ENCODE results near the gene LASP1NB.
A peak's percentile ranks its signal among the peaks of the same experiment; 100 is the strongest.

The LASP1NB gene

GRCh38 chr17:38925263-38925995 is at the start of gene LASP1NB:
Gene LASP1NB (plus strand): TSS chr17:38925614.
- TF ChIP-seq TEAD4 (IDR thresholded peaks at IDR 0.05), result no peak
- no peak for TF ChIP-seq TAF1 (IDR thresholded peaks at IDR 0.05; ENCODE audit: low read depth)
- TF ChIP-seq NFIC (IDR thresholded peaks at IDR 0.05), result no peak
- TF ChIP-seq ZBTB7A (IDR thresholded peaks at IDR 0.05; ENCODE audit: low read depth), result no peak
- TF ChIP-seq, protein P1, sequence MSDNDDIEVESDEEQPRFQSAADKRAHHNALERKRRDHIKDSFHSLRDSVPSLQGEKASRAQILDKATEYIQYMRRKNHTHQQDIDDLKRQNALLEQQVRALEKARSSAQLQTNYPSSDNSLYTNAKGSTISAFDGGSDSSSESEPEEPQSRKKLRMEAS (IDR thresholded peaks at IDR 0.05), result no peak
- TF ChIP-seq RAD21 (IDR thresholded peaks at IDR 0.05; ENCODE audit: low read depth), result no peak

GRCh38 chr17:38877130-38877851 is 48.1 kb upstream of the LASP1NB start:
- TF ChIP-seq FOXM1 (IDR thresholded peaks at IDR 0.05; ENCODE audit: borderline replicate concordance, low read depth), result no peak
- TF ChIP-seq CREB1 (IDR thresholded peaks at IDR 0.05; ENCODE audit: low read depth), result no peak
- no peak for TF ChIP-seq CEBPB (IDR thresholded peaks at IDR 0.05)
- no peak for TF ChIP-seq YY1 (IDR thresholded peaks at IDR 0.05; ENCODE audit: low read depth)
- no peak for TF ChIP-seq RAD21 (IDR thresholded peaks at IDR 0.05; ENCODE audit: low read depth)
- TF ChIP-seq TEAD4 (IDR thresholded peaks at IDR 0.05), result no peak
- TF ChIP-seq USF1 (IDR thresholded peaks at IDR 0.05), result no peak
- TF ChIP-seq EP300 (IDR thresholded peaks at IDR 0.05; ENCODE audit: borderline replicate concordance), result no peak
- TF ChIP-seq REST (IDR thresholded peaks at IDR 0.05; ENCODE audit: low read depth), result no peak
- TF ChIP-seq NFIC (IDR thresholded peaks at IDR 0.05), result no peak
- no peak for TF ChIP-seq EGR1 (IDR thresholded peaks at IDR 0.05)
- TF ChIP-seq TCF12 (IDR thresholded peaks at IDR 0.05; ENCODE audit: low read depth), result no peak
- no peak for TF ChIP-seq TAF1 (IDR thresholded peaks at IDR 0.05; ENCODE audit: low read depth)
- no peak for TF ChIP-seq ZBTB7A (IDR thresholded peaks at IDR 0.05; ENCODE audit: low read depth)
- TF ChIP-seq, protein P1 (IDR thresholded peaks at IDR 0.05), result no peak

DNA sequence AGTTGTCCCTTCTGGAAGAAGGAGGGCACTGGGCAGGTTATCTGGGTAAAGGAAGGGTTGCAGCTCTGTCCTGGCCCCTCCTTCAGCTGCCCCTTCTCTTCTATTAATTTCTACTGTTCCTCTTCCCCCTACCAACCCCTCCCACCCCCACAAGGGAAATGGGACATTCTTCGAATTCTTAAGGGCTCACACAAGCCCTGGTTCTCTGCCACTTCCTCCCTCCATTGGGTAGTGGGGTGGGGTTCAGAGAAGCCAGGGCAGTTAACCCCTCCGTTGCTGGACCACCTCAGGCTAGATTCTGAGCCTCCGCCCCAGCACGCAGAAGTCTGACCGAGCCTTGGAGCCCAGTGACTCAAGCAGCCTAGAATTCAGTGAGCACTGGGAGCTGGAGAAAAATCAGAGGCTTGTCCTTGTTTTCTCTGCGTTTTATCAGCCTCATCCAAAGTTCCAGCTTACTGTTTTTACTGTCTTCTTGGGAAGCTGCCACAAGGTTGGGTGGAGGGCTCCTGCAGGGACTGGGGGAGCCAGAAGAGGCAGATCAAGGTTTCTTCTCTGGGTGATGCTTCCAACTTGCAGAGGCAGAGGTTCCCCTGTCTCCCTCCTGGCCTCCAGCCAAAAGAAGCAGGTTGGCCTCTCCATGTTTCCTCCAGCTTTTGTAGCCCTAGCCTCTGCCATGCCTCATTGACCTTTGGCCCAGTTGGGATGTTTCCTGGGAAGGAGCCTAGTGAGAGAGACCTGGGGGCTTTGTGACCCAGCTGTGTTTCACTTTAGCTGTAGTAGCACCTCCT is 45.3 kb upstream of the LASP1NB start:
- TF ChIP-seq TCF12 (IDR thresholded peaks at IDR 0.05; ENCODE audit: low read depth) (peak; percentile 80), TEAD4 (IDR thresholded peaks at IDR 0.05) (peak; percentile 98), NFIC (IDR thresholded peaks at IDR 0.05) (peak; percentile 69), RAD21 (IDR thresholded peaks at IDR 0.05; ENCODE audit: low read depth) (peak; percentile 17; the same call in 1 of the 2 replicates), CREB1 (IDR thresholded peaks at IDR 0.05; ENCODE audit: low read depth) (no peak), TAF1 (IDR thresholded peaks at IDR 0.05; ENCODE audit: low read depth) (no peak), EGR1 (IDR thresholded peaks at IDR 0.05) (0 out of 2 replicates have a peak, but pooled peaks have one; percentile 16), CEBPB (IDR thresholded peaks at IDR 0.05) (no peak), USF1 (IDR thresholded peaks at IDR 0.05) (no peak), EP300 (IDR thresholded peaks at IDR 0.05; ENCODE audit: borderline replicate concordance) (peak; percentile 77; the same call in 1 of the 2 replicates), ZBTB7A (IDR thresholded peaks at IDR 0.05; ENCODE audit: low read depth) (no peak; the same call in none of the 2 replicates), YY1 (IDR thresholded peaks at IDR 0.05; ENCODE audit: low read depth) (no peak), FOXM1 (IDR thresholded peaks at IDR 0.05; ENCODE audit: borderline replicate concordance, low read depth) (no peak), REST (IDR thresholded peaks at IDR 0.05; ENCODE audit: low read depth) (no peak)
- TF ChIP-seq, protein P1 (IDR thresholded peaks at IDR 0.05), result peak; percentile 66

DNA sequence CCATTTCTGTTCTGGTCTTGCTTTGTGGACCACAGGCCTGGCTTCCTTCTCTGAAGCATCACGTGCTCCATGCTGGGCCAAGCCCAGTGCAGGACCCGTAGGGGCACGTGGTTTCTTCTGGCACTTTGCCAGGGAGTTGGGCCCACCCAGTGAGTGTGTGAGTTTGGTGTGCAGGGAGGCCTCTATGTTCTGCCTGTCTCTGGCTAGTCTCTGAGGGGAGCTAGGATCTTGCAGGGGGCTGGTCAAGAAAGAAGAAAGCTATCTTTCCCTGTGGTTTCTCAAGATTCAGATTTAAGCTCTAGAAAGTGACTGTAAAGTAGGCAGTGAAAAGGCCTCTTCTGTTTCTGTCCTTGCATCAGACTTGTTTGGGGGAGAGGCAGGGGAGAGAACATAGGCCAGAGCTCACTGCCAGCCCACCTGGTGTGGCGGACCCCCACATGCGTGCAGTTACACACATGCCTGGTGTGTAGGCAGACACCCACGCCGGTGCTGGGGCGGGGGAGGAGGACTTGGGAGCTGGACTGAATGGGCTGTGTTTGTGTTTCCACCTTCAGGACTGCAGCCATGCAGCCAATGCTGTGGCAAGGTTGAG is 43.7 kb upstream of the LASP1NB start:
- TF ChIP-seq, protein P1 (IDR thresholded peaks at IDR 0.05), result peak; percentile 46; the same call in 1 of the 2 replicates
- TF ChIP-seq NFIC (IDR thresholded peaks at IDR 0.05), result peak; percentile 91
- peak; percentile 92 for TF ChIP-seq USF1 (IDR thresholded peaks at IDR 0.05)
- no peak for TF ChIP-seq EP300 (IDR thresholded peaks at IDR 0.05; ENCODE audit: borderline replicate concordance)
